ENCODE results near the gene FAM13B. TPM values are rescaled to one million over a fixed set of nuclear protein-coding genes. Genes with fewer than 3 reads are reported as not detected.

The FAM13B gene
- total RNA-seq, 1 donor from 2014 or later, result 84.1 TPM

- Mint-ChIP-seq H3K9me3 (no peaks in the 10 kb centered on the region), H3K27me3 (no peaks in the 10 kb centered on the region), H3K36me3 (ENCODE audit: low read depth) (peaks cover 27% of the 10 kb centered on the region), H3K4me3 (no peak overlapping the region), H3K27ac (peak overlapping the region; percentile 6), H3K4me1 (peaks cover 18% of the 10 kb centered on the region)
- POLR2A ChIA-PET, result no interaction called here
- intact Hi-C loops (cut with micrococcal nuclease), result no loop called here
- DNase-seq (no peak), ATAC-seq (ENCODE audit: low read depth) (no peak)
- TF ChIP-seq, protein P1, sequence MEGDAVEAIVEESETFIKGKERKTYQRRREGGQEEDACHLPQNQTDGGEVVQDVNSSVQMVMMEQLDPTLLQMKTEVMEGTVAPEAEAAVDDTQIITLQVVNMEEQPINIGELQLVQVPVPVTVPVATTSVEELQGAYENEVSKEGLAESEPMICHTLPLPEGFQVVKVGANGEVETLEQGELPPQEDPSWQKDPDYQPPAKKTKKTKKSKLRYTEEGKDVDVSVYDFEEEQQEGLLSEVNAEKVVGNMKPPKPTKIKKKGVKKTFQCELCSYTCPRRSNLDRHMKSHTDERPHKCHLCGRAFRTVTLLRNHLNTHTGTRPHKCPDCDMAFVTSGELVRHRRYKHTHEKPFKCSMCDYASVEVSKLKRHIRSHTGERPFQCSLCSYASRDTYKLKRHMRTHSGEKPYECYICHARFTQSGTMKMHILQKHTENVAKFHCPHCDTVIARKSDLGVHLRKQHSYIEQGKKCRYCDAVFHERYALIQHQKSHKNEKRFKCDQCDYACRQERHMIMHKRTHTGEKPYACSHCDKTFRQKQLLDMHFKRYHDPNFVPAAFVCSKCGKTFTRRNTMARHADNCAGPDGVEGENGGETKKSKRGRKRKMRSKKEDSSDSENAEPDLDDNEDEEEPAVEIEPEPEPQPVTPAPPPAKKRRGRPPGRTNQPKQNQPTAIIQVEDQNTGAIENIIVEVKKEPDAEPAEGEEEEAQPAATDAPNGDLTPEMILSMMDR (IDR thresholded peaks at IDR 0.05), result no peak
- CTCF ChIA-PET, result interaction anchor here (1.1 kb wide), 1 partner anchor 12 kb away, joined by 4 read pairs; no protein-coding TSS in a partner anchor
Measured at GRCh38 chr5:137933491-137933911, 99.4 kb downstream of the FAM13B start.

GRCh38 chr5:137932800-137933199 is 100.1 kb downstream of the FAM13B start:
- intact Hi-C loops (cut with micrococcal nuclease), result no loop called here
- POLR2A ChIA-PET, result no interaction called here

DNA sequence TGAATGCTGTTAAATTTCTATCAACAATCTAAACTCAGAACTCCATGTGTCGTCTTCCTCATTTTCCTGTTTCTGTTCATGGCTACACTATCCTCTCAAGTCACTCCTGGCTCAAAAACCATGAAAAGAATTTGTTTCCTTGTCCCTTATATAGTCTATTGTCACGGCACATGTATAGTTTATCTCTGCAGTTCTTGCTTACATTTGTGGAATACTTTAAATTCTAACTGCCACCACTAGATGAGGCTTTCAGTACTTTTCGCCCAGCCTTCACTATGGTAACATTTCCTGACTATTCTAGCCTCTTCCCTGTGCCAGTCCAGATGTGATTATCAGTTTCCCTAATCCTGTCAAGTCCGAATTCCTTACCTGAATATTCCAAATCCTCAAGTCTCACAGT is 109.0 kb downstream of the FAM13B start:
- TF ChIP-seq, protein P1 (IDR thresholded peaks at IDR 0.05), result no peak
- POLR2A ChIA-PET, result no interaction called here
- Mint-ChIP-seq H3K4me1 (no peaks in the 10 kb centered on the region), H3K4me3 (no peak overlapping the region), H3K27ac (no peak overlapping the region), H3K9me3 (no peaks in the 10 kb centered on the region), H3K36me3 (ENCODE audit: low read depth) (peaks cover 7% of the 10 kb centered on the region), H3K27me3 (no peaks in the 10 kb centered on the region)
- no peak for DNase-seq
- CTCF ChIA-PET, result no interaction called here
- no peak for ATAC-seq (ENCODE audit: low read depth)
- intact Hi-C loops (cut with micrococcal nuclease), result no loop called here

More at GRCh38 chr5:137932800-137933199, 100.1 kb downstream of the FAM13B start:
- Mint-ChIP-seq H3K4me3 (no peak overlapping the region), H3K4me1 (peaks cover 18% of the 10 kb centered on the region), H3K9me3 (no peaks in the 10 kb centered on the region), H3K27ac (no peak overlapping the region), H3K36me3 (ENCODE audit: low read depth) (peaks cover 23% of the 10 kb centered on the region), H3K27me3 (no peaks in the 10 kb centered on the region)
- TF ChIP-seq, protein P1 (IDR thresholded peaks at IDR 0.05), result no peak
- DNase-seq (no peak), ATAC-seq (ENCODE audit: low read depth) (no peak)
- CTCF ChIA-PET, result interaction anchor here (0.6 to 1.1 kb wide), 2 partner anchors 11 to 95 kb away, joined by 3 to 4 read pairs; no protein-coding TSS in a partner anchor

GRCh38 chr5:137921931-137922330 is 110.9 kb downstream of the FAM13B start:
- Mint-ChIP-seq H3K27ac (no peak overlapping the region), H3K9me3 (no peaks in the 10 kb centered on the region), H3K36me3 (ENCODE audit: low read depth) (peaks cover 4% of the 10 kb centered on the region), H3K4me1 (no peaks in the 10 kb centered on the region), H3K4me3 (no peak overlapping the region), H3K27me3 (no peaks in the 10 kb centered on the region)
- DNase-seq (no peak), ATAC-seq (ENCODE audit: low read depth) (no peak)
- TF ChIP-seq, protein P1 (IDR thresholded peaks at IDR 0.05), result no peak
- POLR2A ChIA-PET, result no interaction called here
- intact Hi-C loops (cut with micrococcal nuclease), result no loop called here
- CTCF ChIA-PET, result interaction anchor here (1.3 kb wide), 1 partner anchor 11 kb away, joined by 4 read pairs; no protein-coding TSS in a partner anchor

DNA sequence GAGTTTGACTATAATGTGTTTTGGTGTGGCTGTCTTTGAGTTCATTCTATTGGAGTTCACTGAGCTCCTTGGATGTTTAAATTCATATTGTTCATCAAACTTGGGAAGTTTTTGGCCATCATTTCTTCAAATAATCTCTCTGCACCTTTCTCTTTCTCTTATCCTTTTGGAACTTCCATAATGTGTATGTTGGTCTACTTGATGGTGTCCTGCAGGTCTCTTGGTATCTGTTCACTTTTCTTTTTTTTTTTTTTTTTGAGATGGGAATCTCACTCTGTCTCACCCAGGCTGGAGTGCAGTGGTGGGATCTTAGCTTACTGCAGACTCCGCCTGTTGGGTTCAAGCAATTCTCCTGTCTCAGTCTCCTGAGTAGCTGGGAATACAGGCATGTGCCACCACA is 116.0 kb downstream of the FAM13B start:
- intact Hi-C loops (cut with micrococcal nuclease), result no loop called here
- ChIA-PET CTCF (no interaction called here), POLR2A (interaction anchor here (0.7 to 1.0 kb wide), 2 partner anchors 26 to 28 kb away, joined by 6 to 7 read pairs; partner anchors contain the start of gene PKD2L2)
- ATAC-seq (ENCODE audit: low read depth) (no peak), DNase-seq (no peak)
- no peaks in the 10 kb centered on the region for H3K4me1 Mint-ChIP-seq
- TF ChIP-seq, protein P1 (IDR thresholded peaks at IDR 0.05), result no peak
- H3K4me3 Mint-ChIP-seq, result no peak overlapping the region
- H3K27ac Mint-ChIP-seq, result no peak overlapping the region
- no peaks in the 10 kb centered on the region for H3K36me3 Mint-ChIP-seq (ENCODE audit: low read depth)
- H3K27me3 Mint-ChIP-seq, result no peaks in the 10 kb centered on the region
- peaks cover 5% of the 10 kb centered on the region for H3K9me3 Mint-ChIP-seq

All from activated B cell treated with CpG ODN at 0.5 μM for 24 hours (primary cell).